GM12892 (cell line): Measurements from ENCODE around the gene RPS6KA1.

Experiments used
- DNase-seq: peaks from one replicate; pipeline ENCODE4 v3.0.0; 2011; ENCODE audit not compliant: insufficient read length
- FAIRE-seq: peaks from 2 replicates; lab custom pipeline; 2011; peaks lifted over from hg19 to GRCh38; lab: Jason Lieb, UNC
- POLR2A ChIP-seq: IDR thresholded peaks from 2 replicates; pipeline ENCODE4 v1.6.1; 2011; ENCODE audit warnings: low read depth, low read length, control low read depth
- POLR2AphosphoS5 ChIP-seq: IDR thresholded peaks from 2 replicates; pipeline ENCODE4 v1.6.1; 2011; ENCODE audit warnings: low read depth, low read length, control low read depth
- TAF1 ChIP-seq: IDR thresholded peaks from 2 replicates; pipeline ENCODE4 v1.6.1; 2011; ENCODE audit warnings: low read depth, mild to moderate bottlenecking, control low read depth, low read length, borderline replicate concordance

The RPS6KA1 gene

GRCh38 chr1:26557008-26557407 lies 27.4 kb downstream of the RPS6KA1 start:
- TF ChIP-seq POLR2AphosphoS5 (no peak), TAF1 (no peak), POLR2A (no peak)
- DNase-seq = no peak
- no peak for FAIRE-seq

- no peak for DNase-seq
- FAIRE-seq = no peak
- TF ChIP-seq POLR2AphosphoS5 (no peak), TAF1 (no peak), POLR2A (no peak)
Observed at GRCh38 chr1:26558685-26559048, 29.1 kb downstream of the RPS6KA1 start.

- TF ChIP-seq TAF1 (no peak), POLR2AphosphoS5 (no peak), POLR2A (no peak)
- no peak for DNase-seq
- no peak for FAIRE-seq
Observed at GRCh38 chr1:26560403-26560780, 30.8 kb downstream of the RPS6KA1 start.

- no peak for FAIRE-seq
- TF ChIP-seq POLR2A = no peak
- TF ChIP-seq TAF1 = no peak
- no peak for TF ChIP-seq POLR2AphosphoS5
- no peak for DNase-seq
Observed at GRCh38 chr1:26570287-26570686, 40.7 kb downstream of the RPS6KA1 start.

- DNase-seq (no peak), FAIRE-seq (no peak)
- no peak for TF ChIP-seq TAF1
Observed at GRCh38 chr1:26571381-26571780, 41.8 kb downstream of the RPS6KA1 start.

- DNase-seq = no peak
- TF ChIP-seq TAF1 (no peak), POLR2A (no peak), POLR2AphosphoS5 (no peak)
- no peak for FAIRE-seq
Observed at GRCh38 chr1:26574018-26574417, 44.5 kb downstream of the RPS6KA1 start.

GRCh38 chr1:26574719-26575251 lies 45.2 kb downstream of the RPS6KA1 start:
- FAIRE-seq = peak; percentile 14
- TF ChIP-seq TAF1 (no peak), POLR2AphosphoS5 (no peak), POLR2A (no peak)

GRCh38 chr1:26575348-26575747 lies 45.8 kb downstream of the RPS6KA1 start:
- FAIRE-seq (no peak), DNase-seq (no peak)
- no peak for TF ChIP-seq POLR2A
- no peak for TF ChIP-seq POLR2AphosphoS5
- TF ChIP-seq TAF1 = no peak

More at GRCh38 chr1:26574719-26575251, 45.2 kb downstream of the RPS6KA1 start:
- no peak for DNase-seq

- DNase-seq (no peak), FAIRE-seq (no peak)
- TF ChIP-seq TAF1 (no peak), POLR2A (no peak), POLR2AphosphoS5 (no peak)
Observed at GRCh38 chr1:26578167-26578566, 48.6 kb downstream of the RPS6KA1 start.

- FAIRE-seq = peak; percentile 27
- no peak for DNase-seq
- TF ChIP-seq TAF1 = no peak
- no peak for TF ChIP-seq POLR2AphosphoS5
- TF ChIP-seq POLR2A = no peak
Observed at GRCh38 chr1:26579681-26580111, 50.1 kb downstream of the RPS6KA1 start.

GRCh38 chr1:26580116-26580515 lies 50.6 kb downstream of the RPS6KA1 start:
- DNase-seq (no peak), FAIRE-seq (peak; percentile 85)
- TF ChIP-seq POLR2AphosphoS5 = no peak
- no peak for TF ChIP-seq TAF1
- TF ChIP-seq POLR2A = no peak

GRCh38 chr1:26581287-26581651 lies 51.7 kb downstream of the RPS6KA1 start:
- FAIRE-seq = peak; percentile 40
- no peak for TF ChIP-seq TAF1
- no peak for TF ChIP-seq POLR2AphosphoS5
- TF ChIP-seq POLR2A = no peak
- no peak for DNase-seq
